K562 (cell line): ENCODE results near the gene DNAJB12. TPM values are rescaled to one million over a fixed set of nuclear protein-coding genes. Genes with fewer than 3 reads are reported as not detected.

Source experiments
- BCOR ChIP-seq: fragments of 450-650 bp; IDR thresholded peaks from 2 replicates; pipeline ENCODE4 v1.6.1; 2016
- BRF1 ChIP-seq: IDR thresholded peaks from 3 replicates; pipeline ENCODE4 v1.6.1; 2011; ENCODE audit warnings: borderline replicate concordance, mild to moderate bottlenecking; ENCODE audit not compliant: insufficient read length; ENCODE audit errors: extremely low read depth
- CBFB ChIP-seq: sonication (generic); formaldehyde crosslinking; IDR thresholded peaks from 2 replicates; pipeline ENCODE4 v1.4.0; 2020; ENCODE audit warnings: mild to moderate bottlenecking, missing genetic modification reagents
- CREBBP ChIP-seq: IDR thresholded peaks from one replicate; pipeline ENCODE4 v1.6.1; 2012; ENCODE audit warnings: low read depth, mild to moderate bottlenecking, control low read depth, inconsistent platforms, low read length
- EGR1 ChIP-seq: fragments of 450-650 bp; conservative IDR thresholded peaks from 2 replicates; pipeline ENCODE4 v1.6.1; 2017; ENCODE audit warnings: mild to moderate bottlenecking
- ETV5 ChIP-seq: sonication (generic); formaldehyde crosslinking; IDR thresholded peaks from 2 replicates; pipeline ENCODE4 v1.4.0; 2020; ENCODE audit warnings: low read depth, mild to moderate bottlenecking, missing genetic modification reagents
- GATAD2A ChIP-seq: fragments of 450-650 bp; IDR thresholded peaks from 2 replicates; pipeline ENCODE4 v1.6.1; 2017
- HBP1 ChIP-seq: fragments of 450-650 bp; formaldehyde crosslinking; IDR thresholded peaks from 2 replicates; pipeline ENCODE4 v1.4.0; 2022; ENCODE audit warnings: missing genetic modification characterization
- HDAC2 ChIP-seq: fragments of 450-650 bp; IDR thresholded peaks from 2 replicates; pipeline ENCODE4 v1.6.1; 2016; ENCODE audit warnings: mild to moderate bottlenecking
- JUN ChIP-seq, 2 experiments: sonication (generic) in 1 of 2; formaldehyde crosslinking in 1 of 2; IDR thresholded peaks; 2 replicates each; pipeline versions ENCODE4 v1.6.1 to v1.8.0; 2012 to 2022; ENCODE audit warnings: borderline replicate concordance in 2 of 2, mild to moderate bottlenecking in 2 of 2, improper control_type of control experiment in 1 of 2, low read depth in 1 of 2, low read length in 1 of 2, missing genetic modification reagents in 1 of 2
- KAT8 ChIP-seq: fragments of 450-650 bp; IDR thresholded peaks from 2 replicates; pipeline ENCODE4 v1.6.1; 2016; ENCODE audit warnings: low read depth, mild to moderate bottlenecking
- LARP7 ChIP-seq: fragments of 450-650 bp; IDR thresholded peaks from 2 replicates; pipeline ENCODE4 v1.6.1; 2016
- MTA2 ChIP-seq: fragments of 450-650 bp; IDR thresholded peaks from 2 replicates; pipeline ENCODE4 v1.6.1; 2016; ENCODE audit warnings: low read depth
- NFATC3 ChIP-seq: fragments of 450-650 bp; IDR thresholded peaks from 2 replicates; pipeline ENCODE4 v1.6.1; 2017; ENCODE audit warnings: mild to moderate bottlenecking
- POLR2AphosphoS2 ChIP-seq: IDR thresholded peaks from 2 replicates; pipeline ENCODE4 v1.6.1; 2012; ENCODE audit warnings: low read length, improper control_type of control experiment
- POLR2G ChIP-seq: fragments of 200-400 bp; formaldehyde crosslinking; IDR thresholded peaks from 2 replicates; pipeline ENCODE4 v1.6.1; 2017; ENCODE audit warnings: low read depth, mild to moderate bottlenecking, antibody characterized with exemption, low read length, moderate library complexity
- POLR2H ChIP-seq: IDR thresholded peaks from 2 replicates; pipeline ENCODE4 v1.6.1; 2016; ENCODE audit warnings: missing genetic modification characterization, low read depth, mild to moderate bottlenecking, control low read depth, missing compliant biosample characterization, moderate library complexity
- RNF2 ChIP-seq: sonication (generic); IDR thresholded peaks from 2 replicates; pipeline ENCODE4 v1.6.1; 2016
- SAP30 ChIP-seq: fragments of 200-600 bp; sonication (generic); IDR thresholded peaks from 2 replicates; pipeline ENCODE4 v1.6.1; 2012; ENCODE audit warnings: borderline replicate concordance, low read depth, mild to moderate bottlenecking, moderate library complexity, low read length, control low read depth, inconsistent platforms; ENCODE audit not compliant: insufficient read depth, poor library complexity, severe bottlenecking
- SRSF9 ChIP-seq: fragments of 200-400 bp; formaldehyde crosslinking; IDR thresholded peaks from 2 replicates; pipeline ENCODE4 v1.6.1; 2017; ENCODE audit warnings: low read depth, low read length, borderline replicate concordance
- STAT5B ChIP-seq: fragments of 250-450 bp; sonication (Bioruptor Pico); IDR thresholded peaks from 2 replicates; pipeline ENCODE4 v1.8.0; 2021; ENCODE audit warnings: mild to moderate bottlenecking, inconsistent platforms
- TBL1XR1 ChIP-seq, 2 experiments: IDR thresholded peaks; 2 replicates each; pipeline ENCODE4 v1.6.1; 2012; ENCODE audit warnings: improper control_type of control experiment in 2 of 2, low read length in 2 of 2, mild to moderate bottlenecking in 1 of 2
- ZNF316 ChIP-seq: fragments of 450-650 bp; IDR thresholded peaks from 2 replicates; pipeline ENCODE4 v1.6.1; 2016
- ZNF551 ChIP-seq: fragments of 250-450 bp; sonication (Bioruptor Pico); IDR thresholded peaks from 2 replicates; pipeline ENCODE4 v1.5.0; 2021; ENCODE audit warnings: mild to moderate bottlenecking, moderate library complexity
- ZZZ3 ChIP-seq: fragments of 450-650 bp; IDR thresholded peaks from 2 replicates; pipeline ENCODE4 v1.6.1; 2016; ENCODE audit warnings: antibody characterized with exemption, mild to moderate bottlenecking, moderate library complexity
- polyA plus RNA-seq, 8 experiments: library from polyadenylated mRNA; depleted of rRNA in 4 of 8; stranded (reverse) in 5 of 8; unstranded in 3 of 8; fragments of >200 nt; fragmentation: Nextera tagmentation in 2 of 8; fragmentation: Illumina TruSeq in 1 of 8; extraction: Ambion mirVana in 2 of 8; extraction: Trizol in 1 of 8; gene quantifications; 2 replicates each; pipeline versions ENCODE4 v1.2.1 to v1.2.3, GENCODE V29; 2011 to 2014; ENCODE audit warnings: inconsistent platforms in 1 of 8, missing spikeins in 1 of 8
- total RNA-seq, 7 experiments: library from RNA; depleted of rRNA in 6 of 7; stranded (reverse); fragments of >200 nt in 6 of 7; fragmentation: Illumina TruSeq in 2 of 7; extraction: Trizol in 2 of 7; gene quantifications; 2 replicates each; pipeline versions ENCODE4 v1.2.1 to v1.2.3, GENCODE V29; 2011 to 2021; ENCODE audit warnings: low replicate concordance in 1 of 7
- TF ChIP-seq, protein P1 (sequence below): fragments of 250-450 bp; sonication (Bioruptor Pico); IDR thresholded peaks from 2 replicates; pipeline ENCODE4 v1.5.0; 2020; ENCODE audit warnings: mild to moderate bottlenecking, borderline replicate concordance
- TF ChIP-seq, protein P2 (sequence below): fragments of 450-650 bp; IDR thresholded peaks from 2 replicates; pipeline ENCODE4 v1.6.1; 2016; ENCODE audit warnings: missing biosample characterization, missing genetic modification characterization

The DNAJB12 gene
- total and polyA plus RNA-seq, 9 of the 15 experiments (the other 6 are each of a cell fraction or from before 2014, with no cell fraction given): 3.5 to 31.5 (median 20.3) TPM

DNA sequence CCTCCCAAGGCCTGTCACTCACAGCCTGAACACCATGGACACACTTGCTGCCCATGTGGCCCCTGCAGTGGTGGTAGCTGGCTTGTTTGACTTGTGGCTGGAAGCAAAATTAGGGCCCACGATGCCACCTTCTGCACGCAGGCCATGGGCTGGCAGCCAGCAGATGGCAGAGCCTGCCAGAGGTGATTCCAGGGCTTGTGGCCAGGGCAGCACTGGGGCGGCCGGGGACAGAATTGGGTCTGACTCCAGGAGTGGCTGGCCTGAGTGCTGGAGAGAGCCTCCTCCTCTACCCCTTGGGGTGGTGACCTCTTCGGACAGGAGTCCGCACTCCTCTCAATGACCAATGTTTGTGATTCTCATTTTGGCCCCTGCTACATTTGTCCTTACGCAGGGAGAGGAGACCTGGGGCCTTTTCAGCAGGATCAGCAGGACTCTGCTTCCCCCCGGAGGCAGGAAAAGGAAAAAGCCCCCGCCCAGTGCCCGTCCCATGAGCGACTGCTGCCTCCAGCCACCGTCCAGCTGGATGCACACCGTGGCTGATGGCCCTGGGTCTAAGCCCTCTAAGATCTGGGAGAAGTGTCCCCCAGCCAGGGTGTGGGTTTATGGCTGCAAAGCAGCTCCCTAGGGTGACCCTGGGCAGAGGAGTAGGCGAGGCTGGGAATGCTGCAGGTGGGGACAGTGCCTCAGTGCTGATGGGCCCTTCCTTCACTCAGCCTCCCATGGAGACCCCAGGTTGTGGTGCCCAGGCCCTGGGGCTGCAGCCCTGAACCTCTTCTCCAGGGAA lies 26.5 kb downstream of the DNAJB12 start (continued):
- TF ChIP-seq MTA2 (no peak), JUN (IDR thresholded peaks at IDR 0.05; ENCODE audit: borderline replicate concordance, low read depth, low read length) (peak; percentile 10; the same call in 1 of the 2 replicates), JUN (CRISPR knock-in tag; IDR thresholded peaks at IDR 0.05; ENCODE audit: borderline replicate concordance) (no peak), TBL1XR1 (IDR thresholded peaks at IDR 0.05; ENCODE audit: low read length in 2 of 2) (peak; percentile 38 to 64; a peak in 1 of 4 replicates), BRF1 (no peak), ETV5 (CRISPR knock-in tag) (no peak), CREBBP (no peak), ZZZ3 (no peak), RNF2 (no peak), SAP30 (no peak), HBP1 (CRISPR knock-in tag) (no peak), HDAC2 (0 out of 2 replicates have a peak, but pooled peaks have one; percentile 51), CBFB (CRISPR knock-in tag) (no peak), LARP7 (no peak), POLR2H (tag) (no peak), ZNF551 (CRISPR knock-in tag) (no peak), ZNF316 (no peak), EGR1 (no peak), STAT5B (CRISPR knock-in tag) (no peak), POLR2G (peak; percentile 74), BCOR (no peak), GATAD2A (peak; percentile 33; the same call in 1 of the 2 replicates), KAT8 (no peak), SRSF9 (no peak), NFATC3 (no peak), POLR2AphosphoS2 (no peak)
- TF ChIP-seq, protein P1, sequence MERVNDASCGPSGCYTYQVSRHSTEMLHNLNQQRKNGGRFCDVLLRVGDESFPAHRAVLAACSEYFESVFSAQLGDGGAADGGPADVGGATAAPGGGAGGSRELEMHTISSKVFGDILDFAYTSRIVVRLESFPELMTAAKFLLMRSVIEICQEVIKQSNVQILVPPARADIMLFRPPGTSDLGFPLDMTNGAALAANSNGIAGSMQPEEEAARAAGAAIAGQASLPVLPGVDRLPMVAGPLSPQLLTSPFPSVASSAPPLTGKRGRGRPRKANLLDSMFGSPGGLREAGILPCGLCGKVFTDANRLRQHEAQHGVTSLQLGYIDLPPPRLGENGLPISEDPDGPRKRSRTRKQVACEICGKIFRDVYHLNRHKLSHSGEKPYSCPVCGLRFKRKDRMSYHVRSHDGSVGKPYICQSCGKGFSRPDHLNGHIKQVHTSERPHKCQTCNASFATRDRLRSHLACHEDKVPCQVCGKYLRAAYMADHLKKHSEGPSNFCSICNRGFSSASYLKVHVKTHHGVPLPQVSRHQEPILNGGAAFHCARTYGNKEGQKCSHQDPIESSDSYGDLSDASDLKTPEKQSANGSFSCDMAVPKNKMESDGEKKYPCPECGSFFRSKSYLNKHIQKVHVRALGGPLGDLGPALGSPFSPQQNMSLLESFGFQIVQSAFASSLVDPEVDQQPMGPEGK (CRISPR knock-in tag): no peak
- TF ChIP-seq, protein P2, sequence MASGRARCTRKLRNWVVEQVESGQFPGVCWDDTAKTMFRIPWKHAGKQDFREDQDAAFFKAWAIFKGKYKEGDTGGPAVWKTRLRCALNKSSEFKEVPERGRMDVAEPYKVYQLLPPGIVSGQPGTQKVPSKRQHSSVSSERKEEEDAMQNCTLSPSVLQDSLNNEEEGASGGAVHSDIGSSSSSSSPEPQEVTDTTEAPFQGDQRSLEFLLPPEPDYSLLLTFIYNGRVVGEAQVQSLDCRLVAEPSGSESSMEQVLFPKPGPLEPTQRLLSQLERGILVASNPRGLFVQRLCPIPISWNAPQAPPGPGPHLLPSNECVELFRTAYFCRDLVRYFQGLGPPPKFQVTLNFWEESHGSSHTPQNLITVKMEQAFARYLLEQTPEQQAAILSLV (tag): no peak
